ENCODE data around the gene WFDC11. TPM values are rescaled to one million over a fixed set of nuclear protein-coding genes. Genes with fewer than 3 reads are reported as not detected.

The WFDC11 gene
- total RNA-seq (2022; extraction: Qiagen RNA extraction; ENCODE audit: low read depth): not detected in 5 replicates

DNA sequence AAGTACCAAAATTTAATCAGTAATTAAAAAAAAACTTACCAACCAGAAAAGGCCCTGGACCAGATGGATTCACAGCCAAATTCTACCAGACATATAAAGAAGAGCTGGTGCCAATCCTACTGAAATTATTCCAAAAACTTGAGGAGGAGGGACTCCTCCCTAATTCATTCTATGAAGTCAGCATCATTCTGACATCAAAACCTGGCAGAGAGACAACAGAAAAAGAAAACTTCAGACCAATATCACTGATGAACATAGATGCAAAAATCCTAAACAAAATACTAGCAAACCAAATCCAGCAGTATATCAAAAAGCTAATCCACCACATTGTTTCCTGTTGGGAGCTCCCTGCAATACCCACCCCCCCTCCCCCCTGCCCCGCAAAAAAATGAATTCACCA lies at the start of gene WFDC11:
Gene WFDC11 (minus strand): TSS at position 101 of the 400 bp plus-strand sequence. CDS start 19,639 bp downstream, outside the sequence.

DNA sequence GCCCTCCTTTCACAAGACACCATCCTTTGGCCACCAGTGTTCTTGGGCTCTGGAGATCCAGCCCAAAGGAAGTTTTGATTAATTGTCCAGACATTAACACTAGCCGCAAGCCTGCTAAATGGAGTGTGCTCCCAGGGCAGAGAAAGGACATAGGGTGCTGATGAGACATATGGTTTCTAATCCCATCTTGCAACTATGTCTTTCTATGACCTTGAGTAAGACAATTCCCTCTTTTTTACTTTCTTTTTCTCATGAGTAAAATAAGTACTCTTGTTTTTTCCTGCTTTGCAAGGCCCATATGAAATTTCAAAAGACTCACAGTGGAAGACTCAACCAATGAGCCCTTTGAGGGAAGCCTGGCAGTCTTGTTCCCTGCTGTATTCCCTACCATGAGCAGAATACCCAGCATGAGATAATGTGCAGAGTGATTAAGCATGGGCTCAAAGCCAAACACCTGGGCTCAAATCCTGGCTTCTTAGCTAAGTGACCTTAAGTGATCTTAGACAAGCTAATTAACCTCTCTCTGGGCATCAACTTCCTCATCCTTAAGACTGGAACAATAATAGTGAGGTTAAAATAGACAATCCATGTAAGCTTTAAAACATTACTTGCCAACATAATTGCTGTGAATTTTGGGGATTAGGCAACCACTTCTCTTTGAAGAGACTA lies 35.1 kb upstream of the WFDC11 start, which contains the start of gene WFDC10B:
Gene WFDC10B (minus strand): TSS at position 51 of the 669 bp plus-strand sequence. CDS start 19,027 bp downstream, outside the sequence.

DNA sequence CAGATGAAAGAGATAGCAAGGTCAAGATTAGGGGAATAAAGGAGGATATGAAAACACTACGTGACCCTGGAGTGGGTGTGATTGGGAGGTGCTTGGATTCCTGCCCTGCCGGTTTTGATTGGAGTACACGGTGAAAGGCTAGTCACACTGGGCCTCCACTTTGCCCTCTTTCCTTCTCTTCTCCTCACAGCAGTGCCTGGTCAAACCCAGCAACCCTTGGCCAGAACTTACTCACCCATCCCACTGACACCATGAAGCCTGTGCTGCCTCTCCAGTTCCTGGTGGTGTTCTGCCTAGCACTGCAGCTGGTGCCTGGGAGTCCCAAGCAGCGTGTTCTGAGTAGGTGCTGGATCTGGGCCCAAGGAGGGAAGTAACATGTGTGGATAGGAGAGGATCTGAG lies 31.8 kb upstream of the WFDC11 start, which contains the start of gene WFDC13:
Gene WFDC13 (plus strand): TSS at position 166 of the 400 bp plus-strand sequence. CDS start 86 bp downstream, at position 252.

DNA sequence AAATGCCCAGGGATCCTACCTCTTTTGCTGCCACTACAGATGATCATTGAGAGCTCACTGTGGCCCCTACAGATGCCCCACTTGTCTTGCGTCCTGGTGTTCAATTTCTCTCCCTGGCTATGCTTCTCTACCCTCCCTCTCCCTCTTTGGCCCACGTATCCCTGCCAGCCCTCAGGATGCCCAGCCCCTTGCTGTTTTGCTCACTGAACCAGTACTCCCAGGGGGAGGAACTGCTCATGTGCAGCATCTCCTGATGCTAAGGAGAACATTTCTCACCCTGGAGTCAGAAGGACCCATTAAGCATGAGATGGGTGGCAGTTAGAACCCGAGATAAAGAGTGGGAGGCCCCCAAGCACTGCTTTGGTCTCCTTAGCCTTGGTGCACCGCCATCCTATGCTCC lies 38.9 kb downstream of the WFDC11 start, which contains the start of gene WFDC9:
Gene WFDC9 (minus strand): TSS at position 101 of the 400 bp plus-strand sequence. CDS start 21,103 bp downstream, outside the sequence.

DNA sequence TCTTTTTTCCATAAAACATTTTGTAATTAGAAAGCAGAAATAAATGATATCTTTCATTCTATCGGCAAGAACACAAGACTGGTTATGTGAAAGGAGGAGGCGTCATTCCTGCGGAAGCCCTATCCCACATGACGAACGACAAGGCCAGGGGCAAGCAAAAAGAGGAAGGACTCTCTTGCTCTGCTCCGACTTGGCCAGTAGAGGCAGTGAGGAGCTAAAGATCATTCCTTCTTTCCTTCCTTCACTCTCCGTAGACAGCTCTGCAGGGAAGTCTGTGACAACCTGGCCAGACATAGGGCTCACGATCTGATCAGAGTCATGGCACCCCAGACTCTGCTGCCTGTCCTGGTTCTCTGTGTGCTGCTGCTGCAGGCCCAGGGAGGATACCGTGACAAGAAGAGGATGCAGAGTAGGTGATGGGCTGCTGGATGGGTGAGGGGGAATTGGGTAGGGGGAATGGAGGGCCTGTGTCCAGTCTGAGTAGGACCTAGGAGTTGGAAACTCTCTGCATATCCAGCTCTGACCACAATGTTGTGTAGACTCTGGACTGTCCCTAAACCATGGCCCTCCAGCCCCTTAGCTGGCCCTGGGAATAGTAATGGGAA lies 40.4 kb downstream of the WFDC11 start, which contains the start of gene WFDC10A:
Gene WFDC10A (plus strand): TSS at position 244 of the 605 bp plus-strand sequence. CDS start 75 bp downstream, at position 319.

Other genes with a start within 250 kb of the WFDC11 start
- 0.11 TPM in 1 of 5 replicates, not detected in the others for gene WFDC2, start 200.5 kb downstream of the WFDC11 start, total RNA-seq (2022; extraction: Qiagen RNA extraction; ENCODE audit: low read depth)
- not detected in 5 replicates for gene SPINT3, start 154.6 kb downstream of the WFDC11 start, total RNA-seq (2022; extraction: Qiagen RNA extraction; ENCODE audit: low read depth)
- not detected in 5 replicates for gene WFDC6, start 130.8 kb downstream of the WFDC11 start, total RNA-seq (2022; extraction: Qiagen RNA extraction; ENCODE audit: low read depth)
- not detected in 5 replicates for gene EPPIN, start 122.8 kb downstream of the WFDC11 start, total RNA-seq (2022; extraction: Qiagen RNA extraction; ENCODE audit: low read depth)
- not detected in 5 replicates for gene WFDC8, start 91.0 kb downstream of the WFDC11 start, total RNA-seq (2022; extraction: Qiagen RNA extraction; ENCODE audit: low read depth)
- gene WFDC10A, start 40.5 kb downstream of the WFDC11 start, total RNA-seq (2022; extraction: Qiagen RNA extraction; ENCODE audit: low read depth): not detected in 5 replicates
- gene WFDC9, start 39.0 kb downstream of the WFDC11 start, total RNA-seq (2022; extraction: Qiagen RNA extraction; ENCODE audit: low read depth): not detected in 5 replicates
- gene WFDC13, start 31.8 kb upstream of the WFDC11 start, total RNA-seq (2022; extraction: Qiagen RNA extraction; ENCODE audit: low read depth): not detected in 5 replicates
- gene WFDC10B, start 34.8 kb upstream of the WFDC11 start, total RNA-seq (2022; extraction: Qiagen RNA extraction; ENCODE audit: low read depth): not detected in 5 replicates
- not detected in 5 replicates for gene SPINT4, start 52.1 kb upstream of the WFDC11 start, total RNA-seq (2022; extraction: Qiagen RNA extraction; ENCODE audit: low read depth)
- not detected in 5 replicates for gene WFDC3, start 121.6 kb upstream of the WFDC11 start, total RNA-seq (2022; extraction: Qiagen RNA extraction; ENCODE audit: low read depth)
- 32.5 to 38.5 TPM (median 37.6 TPM) in 5 replicates for gene DNTTIP1, start 121.7 kb upstream of the WFDC11 start, total RNA-seq (2022; extraction: Qiagen RNA extraction; ENCODE audit: low read depth)
- 235 to 274 TPM (median 255 TPM) in 5 replicates for gene UBE2C, start 142.4 kb upstream of the WFDC11 start, total RNA-seq (2022; extraction: Qiagen RNA extraction; ENCODE audit: low read depth)
- 0.21 to 0.22 TPM in 2 of 5 replicates, not detected in the others for gene TNNC2, start 157.1 kb upstream of the WFDC11 start, total RNA-seq (2022; extraction: Qiagen RNA extraction; ENCODE audit: low read depth)
- gene SNX21, start 163.6 kb upstream of the WFDC11 start, total RNA-seq (2022; extraction: Qiagen RNA extraction; ENCODE audit: low read depth): 8.7 to 13.2 TPM (median 11.3 TPM) in 5 replicates
- gene ACOT8, start 187.2 kb upstream of the WFDC11 start, total RNA-seq (2022; extraction: Qiagen RNA extraction; ENCODE audit: low read depth): 17.6 to 21.5 TPM (median 20.3 TPM) in 5 replicates
- gene ZSWIM3, start 187.4 kb upstream of the WFDC11 start, total RNA-seq (2022; extraction: Qiagen RNA extraction; ENCODE audit: low read depth): 1.5 to 1.8 TPM (median 1.7 TPM) in 5 replicates
- 5.4 to 7.1 TPM (median 6.5 TPM) in 5 replicates for gene ZSWIM1, start 211.0 kb upstream of the WFDC11 start, total RNA-seq (2022; extraction: Qiagen RNA extraction; ENCODE audit: low read depth)
- 0.34 to 0.87 TPM (median 0.70 TPM) in 5 replicates for gene SPATA25, start 217.4 kb upstream of the WFDC11 start, total RNA-seq (2022; extraction: Qiagen RNA extraction; ENCODE audit: low read depth)
- gene NEURL2, start 221.0 kb upstream of the WFDC11 start, total RNA-seq (2022; extraction: Qiagen RNA extraction; ENCODE audit: low read depth): 0.79 to 1.7 TPM (median 1.1 TPM) in 5 replicates
- gene CTSA, start 221.1 kb upstream of the WFDC11 start, total RNA-seq (2022; extraction: Qiagen RNA extraction; ENCODE audit: low read depth): 104 to 133 TPM (median 122 TPM) in 5 replicates
- 1.7 to 2.4 TPM (median 2.0 TPM) in 5 replicates for gene PLTP, start 241.9 kb upstream of the WFDC11 start, total RNA-seq (2022; extraction: Qiagen RNA extraction; ENCODE audit: low read depth)

Measured in A549 treated with CpdA at 1 μM for 4 hours (cell line).